ENCODE measurements around the gene KIAA0408.

DNA sequence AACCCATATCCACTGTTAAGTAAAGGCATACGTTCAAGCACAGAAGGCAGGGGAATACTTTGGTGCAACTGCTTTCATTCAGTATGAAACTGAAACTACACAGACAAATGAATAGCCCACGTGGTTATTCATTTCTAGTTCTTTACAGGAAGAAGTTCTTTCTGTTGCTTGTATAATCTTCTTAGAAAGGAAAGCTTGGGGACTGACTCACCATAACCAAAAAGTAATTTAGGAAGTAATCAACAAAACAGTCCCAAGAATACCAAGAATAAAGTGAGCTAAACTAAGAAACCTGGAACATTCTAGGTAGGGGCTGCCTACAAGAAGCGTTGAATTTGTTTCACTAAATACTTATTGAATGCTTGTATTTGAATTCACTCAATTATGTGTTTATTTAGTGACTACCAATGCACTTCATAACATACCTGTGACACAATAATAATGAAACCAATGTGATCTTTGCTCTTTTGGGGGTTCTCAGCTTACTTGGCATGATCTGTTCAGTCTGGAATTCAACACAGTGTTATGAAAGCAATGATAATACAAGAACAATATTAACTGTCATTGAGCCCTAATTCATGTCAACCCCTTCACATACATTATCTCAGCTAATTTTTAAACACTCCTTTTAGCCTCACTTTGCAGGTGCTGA is 25.1 kb upstream of the KIAA0408 start:
- TF ChIP-seq, protein P1, sequence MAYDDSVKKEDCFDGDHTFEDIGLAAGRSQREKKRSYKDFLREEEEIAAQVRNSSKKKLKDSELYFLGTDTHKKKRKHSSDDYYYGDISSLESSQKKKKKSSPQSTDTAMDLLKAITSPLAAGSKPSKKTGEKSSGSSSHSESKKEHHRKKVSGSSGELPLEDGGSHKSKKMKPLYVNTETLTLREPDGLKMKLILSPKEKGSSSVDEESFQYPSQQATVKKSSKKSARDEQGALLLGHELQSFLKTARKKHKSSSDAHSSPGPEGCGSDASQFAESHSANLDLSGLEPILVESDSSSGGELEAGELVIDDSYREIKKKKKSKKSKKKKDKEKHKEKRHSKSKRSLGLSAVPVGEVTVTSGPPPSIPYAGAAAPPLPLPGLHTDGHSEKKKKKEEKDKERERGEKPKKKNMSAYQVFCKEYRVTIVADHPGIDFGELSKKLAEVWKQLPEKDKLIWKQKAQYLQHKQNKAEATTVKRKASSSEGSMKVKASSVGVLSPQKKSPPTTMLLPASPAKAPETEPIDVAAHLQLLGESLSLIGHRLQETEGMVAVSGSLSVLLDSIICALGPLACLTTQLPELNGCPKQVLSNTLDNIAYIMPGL (CRISPR knock-in tag; IDR thresholded peaks at IDR 0.05), result no peak
- TF ChIP-seq, protein P2, sequence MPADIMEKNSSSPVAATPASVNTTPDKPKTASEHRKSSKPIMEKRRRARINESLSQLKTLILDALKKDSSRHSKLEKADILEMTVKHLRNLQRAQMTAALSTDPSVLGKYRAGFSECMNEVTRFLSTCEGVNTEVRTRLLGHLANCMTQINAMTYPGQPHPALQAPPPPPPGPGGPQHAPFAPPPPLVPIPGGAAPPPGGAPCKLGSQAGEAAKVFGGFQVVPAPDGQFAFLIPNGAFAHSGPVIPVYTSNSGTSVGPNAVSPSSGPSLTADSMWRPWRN (IDR thresholded peaks at IDR 0.05; ENCODE audit: low read depth), result no peak
- TF ChIP-seq RBM15 (IDR thresholded peaks at IDR 0.05; ENCODE audit: insufficient read depth, low read length), result no peak
